ENCODE data around the gene MRRF.

GRCh38 chr9:122287214-122287720, 22.6 kb downstream of the MRRF start:
- no peak for TF ChIP-seq EZH2 (IDR thresholded peaks at IDR 0.05)
- no peak for TF ChIP-seq POLR2AphosphoS5 (IDR thresholded peaks at IDR 0.05; ENCODE audit: borderline replicate concordance, low read depth, low read length)
- TF ChIP-seq FOXP2 (optimal IDR thresholded peaks at IDR 0.05; ENCODE audit: control extremely low read depth, extremely low read length, insufficient read depth) = no peak
